ENCODE data around the gene KIF4A.

The KIF4A gene

GRCh38 chrX:70455366-70456202 is 165.7 kb downstream of the KIF4A start:
- in situ Hi-C loops (cut with HindIII; ENCODE audit: low pct_ligation_motif_present, low sequenced_read_pairs) = no loop called here
- no peak overlapping the region for H3K27ac ChIP-seq

GRCh38 chrX:70456256-70456655 is 166.4 kb downstream of the KIF4A start:
- Histone ChIP-seq H3K27me3 (replicated peaks) (no peaks in the 10 kb centered on the region), H3K27ac (no peak overlapping the region), H3K4me3 (ENCODE audit: low read depth, low read length) (no peak overlapping the region), H3K36me3 (replicated peaks) (no peaks in the 10 kb centered on the region)
- in situ Hi-C loops (cut with HindIII; ENCODE audit: low pct_ligation_motif_present, low sequenced_read_pairs) = no loop called here
- TF ChIP-seq, protein P1, sequence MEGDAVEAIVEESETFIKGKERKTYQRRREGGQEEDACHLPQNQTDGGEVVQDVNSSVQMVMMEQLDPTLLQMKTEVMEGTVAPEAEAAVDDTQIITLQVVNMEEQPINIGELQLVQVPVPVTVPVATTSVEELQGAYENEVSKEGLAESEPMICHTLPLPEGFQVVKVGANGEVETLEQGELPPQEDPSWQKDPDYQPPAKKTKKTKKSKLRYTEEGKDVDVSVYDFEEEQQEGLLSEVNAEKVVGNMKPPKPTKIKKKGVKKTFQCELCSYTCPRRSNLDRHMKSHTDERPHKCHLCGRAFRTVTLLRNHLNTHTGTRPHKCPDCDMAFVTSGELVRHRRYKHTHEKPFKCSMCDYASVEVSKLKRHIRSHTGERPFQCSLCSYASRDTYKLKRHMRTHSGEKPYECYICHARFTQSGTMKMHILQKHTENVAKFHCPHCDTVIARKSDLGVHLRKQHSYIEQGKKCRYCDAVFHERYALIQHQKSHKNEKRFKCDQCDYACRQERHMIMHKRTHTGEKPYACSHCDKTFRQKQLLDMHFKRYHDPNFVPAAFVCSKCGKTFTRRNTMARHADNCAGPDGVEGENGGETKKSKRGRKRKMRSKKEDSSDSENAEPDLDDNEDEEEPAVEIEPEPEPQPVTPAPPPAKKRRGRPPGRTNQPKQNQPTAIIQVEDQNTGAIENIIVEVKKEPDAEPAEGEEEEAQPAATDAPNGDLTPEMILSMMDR (IDR thresholded peaks at IDR 0.05; ENCODE audit: low read depth, low read length, missing control alignments) = no peak
- DNase-seq = no peak

More at GRCh38 chrX:70455366-70456202, 165.7 kb downstream of the KIF4A start:
- Histone ChIP-seq H3K27me3 (replicated peaks) (no peaks in the 10 kb centered on the region), H3K36me3 (replicated peaks) (no peaks in the 10 kb centered on the region), H3K4me3 (ENCODE audit: low read depth, low read length) (peak overlapping the region; percentile 59)
- no peak for DNase-seq
- TF ChIP-seq, protein P1 (IDR thresholded peaks at IDR 0.05; ENCODE audit: low read depth, low read length, missing control alignments) = no peak

GRCh38 chrX:70461026-70461425 is 171.1 kb downstream of the KIF4A start:
- no peaks in the 10 kb centered on the region for H3K27me3 ChIP-seq (replicated peaks)
- in situ Hi-C loops (cut with HindIII; ENCODE audit: low pct_ligation_motif_present, low sequenced_read_pairs) = no loop called here
- no peaks in the 10 kb centered on the region for H3K36me3 ChIP-seq (replicated peaks)
- no peak overlapping the region for H3K27ac ChIP-seq
- no peak for DNase-seq
- H3K4me3 ChIP-seq (ENCODE audit: low read depth, low read length) = no peak overlapping the region
- TF ChIP-seq, protein P1 (IDR thresholded peaks at IDR 0.05; ENCODE audit: low read depth, low read length, missing control alignments) = no peak

- no peak overlapping the region for H3K4me3 ChIP-seq (ENCODE audit: low read depth, low read length)
- DNase-seq = no peak
- H3K27me3 ChIP-seq (replicated peaks) = no peaks in the 10 kb centered on the region
- no peak overlapping the region for H3K27ac ChIP-seq
- H3K36me3 ChIP-seq (replicated peaks) = no peaks in the 10 kb centered on the region
- in situ Hi-C loops (cut with HindIII; ENCODE audit: low pct_ligation_motif_present, low sequenced_read_pairs) = no loop called here
- TF ChIP-seq, protein P1 (IDR thresholded peaks at IDR 0.05; ENCODE audit: low read depth, low read length, missing control alignments) = no peak
Measured at GRCh38 chrX:70464051-70464450, 174.1 kb downstream of the KIF4A start.

DNA sequence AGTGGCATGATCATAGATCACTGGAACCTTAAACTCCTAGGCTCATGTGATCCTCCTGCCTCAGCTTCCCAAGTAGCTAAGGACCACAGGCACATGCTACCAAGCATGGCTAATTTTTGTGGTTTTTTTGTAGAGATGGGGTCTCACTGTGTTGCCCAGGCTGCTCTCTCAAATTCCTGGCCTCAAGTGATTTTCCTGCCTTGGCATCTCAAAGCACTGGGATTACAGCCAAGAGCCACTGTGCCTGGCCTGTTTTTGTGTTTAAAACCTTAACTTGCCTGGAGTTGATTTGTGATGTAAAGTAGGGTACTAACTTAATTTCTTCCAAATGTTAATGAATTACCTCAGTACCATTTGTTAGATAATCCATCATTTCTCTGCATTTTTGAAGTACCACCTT is 177.1 kb downstream of the KIF4A start:
- H3K4me3 ChIP-seq (ENCODE audit: low read depth, low read length) = no peak overlapping the region
- H3K27me3 ChIP-seq (replicated peaks) = no peaks in the 10 kb centered on the region
- no peak overlapping the region for H3K27ac ChIP-seq
- H3K36me3 ChIP-seq (replicated peaks) = no peaks in the 10 kb centered on the region
- in situ Hi-C loops (cut with HindIII; ENCODE audit: low pct_ligation_motif_present, low sequenced_read_pairs) = no loop called here
- DNase-seq = no peak
- TF ChIP-seq, protein P1 (IDR thresholded peaks at IDR 0.05; ENCODE audit: low read depth, low read length, missing control alignments) = no peak
